Activated naive CD8-positive, alpha-beta T cell (primary cell): ENCODE measurements around the gene TRAF4.
"Not testable (repeated sequence)": the region's sequence is repeated elsewhere in the genome, so short reads cannot be mapped to it uniquely, and the experiment has no call there.

Source experiments
- H3K27ac Mint-ChIP-seq: one replicate; pipeline ENCODE4 v1.8.0; 2021; ENCODE audit warnings: mixed read lengths
- H3K27me3 Mint-ChIP-seq: one replicate; pipeline ENCODE4 v1.8.0; 2021; ENCODE audit warnings: mixed read lengths
- H3K36me3 Mint-ChIP-seq: one replicate; pipeline ENCODE4 v1.8.0; 2021; ENCODE audit warnings: mixed read lengths
- H3K4me1 Mint-ChIP-seq: one replicate; pipeline ENCODE4 v1.8.0; 2021; ENCODE audit warnings: low read depth, mixed read lengths
- H3K4me3 Mint-ChIP-seq: one replicate; pipeline ENCODE4 v1.8.0; 2021; ENCODE audit warnings: mild to moderate bottlenecking, mixed read lengths
- H3K9me3 Mint-ChIP-seq: one replicate; pipeline ENCODE4 v1.8.0; 2021; ENCODE audit warnings: low read depth, mixed read lengths

The TRAF4 gene

GRCh38 chr17:28763804-28764266, 20.0 kb downstream of the TRAF4 start:
- Mint-ChIP-seq H3K36me3 (peaks cover 2% of the 10 kb centered on the region), H3K9me3 (no peaks in the 10 kb centered on the region), H3K27ac (peak overlapping the region; percentile 71), H3K4me3 (no peak overlapping the region), H3K27me3 (no peaks in the 10 kb centered on the region), H3K4me1 (peaks cover 5% of the 10 kb centered on the region)

GRCh38 chr17:28765038-28765437, 21.2 kb downstream of the TRAF4 start:
- H3K4me3 Mint-ChIP-seq, result no peak overlapping the region

GRCh38 chr17:28773736-28774135, 29.9 kb downstream of the TRAF4 start:
- Mint-ChIP-seq H3K4me3 (no peak overlapping the region), H3K36me3 (peaks cover 4% of the 10 kb centered on the region), H3K9me3 (no peaks in the 10 kb centered on the region), H3K27ac (peak overlapping the region; percentile 34), H3K27me3 (no peaks in the 10 kb centered on the region), H3K4me1 (peaks cover 27% of the 10 kb centered on the region)

More at GRCh38 chr17:28765038-28765437, 21.2 kb downstream of the TRAF4 start:
- Mint-ChIP-seq H3K27ac (peak overlapping the region; percentile 76), H3K9me3 (no peaks in the 10 kb centered on the region), H3K4me1 (peaks cover 7% of the 10 kb centered on the region), H3K36me3 (peaks cover 2% of the 10 kb centered on the region), H3K27me3 (no peaks in the 10 kb centered on the region)

DNA sequence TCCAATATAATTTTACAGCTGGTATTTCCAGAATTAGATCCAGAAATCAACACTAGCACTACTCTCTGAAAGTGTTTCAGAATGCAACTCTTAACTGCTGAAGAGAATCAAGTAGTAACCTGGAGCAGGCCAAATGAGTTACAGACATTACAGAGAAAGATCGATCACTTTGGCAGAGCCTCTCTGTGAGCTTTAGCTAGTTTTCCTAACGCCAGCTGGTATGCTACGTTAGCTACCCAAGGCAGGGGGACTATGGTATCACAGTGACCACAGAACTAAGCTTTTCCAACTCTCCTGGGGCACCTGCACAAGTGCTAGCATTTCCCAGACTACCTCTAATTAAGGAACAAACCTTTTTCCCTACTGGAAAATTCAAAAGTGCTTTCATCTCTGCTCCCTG, 30.4 kb downstream of the TRAF4 start:
- Mint-ChIP-seq H3K27me3 (no peaks in the 10 kb centered on the region), H3K27ac (peak overlapping the region; percentile 34), H3K36me3 (peaks cover 4% of the 10 kb centered on the region), H3K9me3 (no peaks in the 10 kb centered on the region), H3K4me1 (peaks cover 32% of the 10 kb centered on the region), H3K4me3 (no peak overlapping the region)

- no peaks in the 10 kb centered on the region for H3K9me3 Mint-ChIP-seq
- H3K4me3 Mint-ChIP-seq, result no peak overlapping the region
- no peaks in the 10 kb centered on the region for H3K27me3 Mint-ChIP-seq
- peaks cover 43% of the 10 kb centered on the region for H3K4me1 Mint-ChIP-seq
- H3K36me3 Mint-ChIP-seq, result peaks cover 3% of the 10 kb centered on the region
- peak overlapping the region; percentile 79 for H3K27ac Mint-ChIP-seq
Measured at GRCh38 chr17:28777178-28777577, 33.4 kb downstream of the TRAF4 start.

GRCh38 chr17:28779601-28780000, 35.8 kb downstream of the TRAF4 start:
- not testable (repeated sequence) for H3K9me3 Mint-ChIP-seq, H3K36me3 Mint-ChIP-seq, H3K4me3 Mint-ChIP-seq, H3K27ac Mint-ChIP-seq, H3K27me3 Mint-ChIP-seq
- H3K4me1 Mint-ChIP-seq, result peaks cover 39% of the 10 kb centered on the region

DNA sequence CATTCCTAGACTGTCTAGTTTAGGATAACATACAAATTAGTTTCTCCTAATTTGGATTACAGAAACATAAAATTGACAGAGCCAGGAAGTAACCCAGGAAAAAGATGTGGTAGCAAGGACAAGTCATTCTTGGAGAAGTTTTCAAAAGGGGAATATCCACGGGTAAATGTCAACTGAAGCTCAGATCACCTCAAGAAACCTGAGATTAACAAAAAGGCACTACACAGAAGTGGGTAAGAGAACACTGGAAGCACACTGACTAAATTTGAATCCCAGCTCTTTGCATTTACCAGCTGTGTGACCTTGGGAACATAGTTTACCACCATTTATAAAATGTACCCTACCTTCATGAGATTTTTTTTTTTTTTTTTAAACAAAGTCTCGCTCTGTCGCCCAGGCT, 39.4 kb downstream of the TRAF4 start:
- Mint-ChIP-seq H3K36me3 (no peaks in the 10 kb centered on the region), H3K4me3 (no peak overlapping the region), H3K27me3 (no peaks in the 10 kb centered on the region), H3K27ac (no peak overlapping the region), H3K4me1 (peaks cover 22% of the 10 kb centered on the region), H3K9me3 (no peaks in the 10 kb centered on the region)

GRCh38 chr17:28788100-28788499, 44.3 kb downstream of the TRAF4 start:
- H3K9me3 Mint-ChIP-seq, result no peaks in the 10 kb centered on the region
- no peaks in the 10 kb centered on the region for H3K27me3 Mint-ChIP-seq
- no peak overlapping the region for H3K4me3 Mint-ChIP-seq
- peaks cover 19% of the 10 kb centered on the region for H3K4me1 Mint-ChIP-seq
- H3K27ac Mint-ChIP-seq, result peak overlapping the region; percentile 46
- peaks cover under 1% of the 10 kb centered on the region for H3K36me3 Mint-ChIP-seq

- Mint-ChIP-seq H3K9me3 (no peaks in the 10 kb centered on the region), H3K36me3 (peaks cover 2% of the 10 kb centered on the region), H3K4me1 (peaks cover 36% of the 10 kb centered on the region), H3K4me3 (no peak overlapping the region), H3K27me3 (no peaks in the 10 kb centered on the region), H3K27ac (peak overlapping the region; percentile 24)
Measured at GRCh38 chr17:28792877-28793661, 49.3 kb downstream of the TRAF4 start.

DNA sequence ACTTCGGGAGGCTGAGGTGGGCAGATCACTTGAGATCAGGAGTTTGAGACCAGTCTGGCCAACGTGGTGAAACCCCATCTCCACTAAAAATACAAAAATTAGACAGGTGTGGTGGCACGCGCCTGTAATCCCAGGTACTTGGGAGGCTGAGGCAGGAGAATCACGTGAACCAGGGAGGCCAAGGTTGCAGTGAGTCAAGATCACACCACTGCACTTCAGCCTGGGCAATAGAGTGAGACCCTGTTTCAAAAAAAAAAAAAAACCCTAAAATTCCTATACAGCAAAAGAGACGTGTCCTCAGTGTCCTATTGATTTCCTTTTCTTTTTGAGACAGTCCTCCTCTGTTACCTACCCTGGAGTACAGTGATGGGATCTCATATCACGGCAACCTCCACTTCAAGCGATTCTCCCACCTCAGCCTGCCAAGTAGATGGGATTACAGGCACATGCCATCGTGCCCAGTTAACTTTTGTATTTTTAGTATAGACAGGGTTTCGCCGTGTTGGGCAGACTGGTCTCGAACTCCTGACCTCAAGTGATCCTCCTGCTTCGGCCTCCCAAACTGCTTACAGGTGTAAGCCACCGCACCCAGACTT, 51.1 kb downstream of the TRAF4 start:
- not testable (repeated sequence) for H3K36me3 Mint-ChIP-seq, H3K27me3 Mint-ChIP-seq, H3K9me3 Mint-ChIP-seq, H3K27ac Mint-ChIP-seq, H3K4me3 Mint-ChIP-seq
- H3K4me1 Mint-ChIP-seq, result peaks cover 31% of the 10 kb centered on the region

- Mint-ChIP-seq H3K9me3 (no peaks in the 10 kb centered on the region), H3K27ac (no peak overlapping the region), H3K36me3 (peaks cover 2% of the 10 kb centered on the region), H3K27me3 (no peaks in the 10 kb centered on the region), H3K4me3 (no peak overlapping the region), H3K4me1 (peaks cover 25% of the 10 kb centered on the region)
Measured at GRCh38 chr17:28796062-28796461, 52.3 kb downstream of the TRAF4 start.
